Measurements from ENCODE around the gene PCIF1.

Gene PCIF1

GRCh38 chr20:45959126-45959525 lies 24.6 kb downstream of the PCIF1 start:
- no peak for TF ChIP-seq CTCF (conservative IDR thresholded peaks at IDR 0.05; ENCODE audit: low read depth)
- DNase-seq (ENCODE audit: low spot score), result no peak
- peak overlapping the region; percentile 18 for H3K27ac ChIP-seq
- POLR2A ChIA-PET (ENCODE audit: low non-redundant PET), result interaction anchor here (0.5 to 0.7 kb wide), 2 partner anchors 11 to 12 kb away, joined by 3 to 12 read pairs; no protein-coding TSS in a partner anchor
- CTCF ChIA-PET, result interaction anchor here (0.8 to 2.3 kb wide), 2 partner anchors 10 to 15 kb away, joined by 3 to 14 read pairs; no protein-coding TSS in a partner anchor

GRCh38 chr20:45959956-45960630 lies 25.6 kb downstream of the PCIF1 start:
- no peak for TF ChIP-seq CTCF (conservative IDR thresholded peaks at IDR 0.05; ENCODE audit: low read depth)
- CTCF ChIA-PET, result interaction anchor here (0.8 to 2.5 kb wide), 3 partner anchors 10 to 54 kb away, joined by 3 to 15 read pairs (median 9); no protein-coding TSS in a partner anchor
- peak overlapping the region; percentile 18 for H3K27ac ChIP-seq
- DNase-seq (ENCODE audit: low spot score), result no peak
- POLR2A ChIA-PET (ENCODE audit: low non-redundant PET), result no interaction called here

- CTCF ChIA-PET, result interaction anchor here (0.6 to 2.5 kb wide), 10 partner anchors 8 to 167 kb away, joined by 3 to 21 read pairs (median 4); partner anchors contain the start of gene PCIF1
- POLR2A ChIA-PET (ENCODE audit: low non-redundant PET), result interaction anchor here (0.9 to 1.3 kb wide), 2 partner anchors 16 to 29 kb away, joined by 3 to 5 read pairs; no protein-coding TSS in a partner anchor
- no peak for TF ChIP-seq CTCF (conservative IDR thresholded peaks at IDR 0.05; ENCODE audit: low read depth)
- H3K27ac ChIP-seq, result 0 out of 2 replicates have a peak overlapping the region, but pooled peaks have one; percentile 2
- DNase-seq (ENCODE audit: low spot score), result no peak
These were observed 27.7 kb downstream of the PCIF1 start for GRCh38 chr20:45962031-45962755.

GRCh38 chr20:45963059-45964005 lies 28.8 kb downstream of the PCIF1 start:
- CTCF ChIA-PET, result interaction anchor here (0.5 to 2.2 kb wide), 9 partner anchors 15 to 460 kb away, joined by 3 to 21 read pairs (median 4); partner anchors contain the start of gene PCIF1
- H3K27ac ChIP-seq, result peak overlapping the region; percentile 5
- TF ChIP-seq CTCF (conservative IDR thresholded peaks at IDR 0.05; ENCODE audit: low read depth), result peak; percentile 59
- no peak for DNase-seq (ENCODE audit: low spot score)
- POLR2A ChIA-PET (ENCODE audit: low non-redundant PET), result interaction anchor here (0.9 kb wide), 1 partner anchor 30 kb away, joined by 3 read pairs; no protein-coding TSS in a partner anchor

GRCh38 chr20:45964006-45964400 lies 29.5 kb downstream of the PCIF1 start:
- peak overlapping the region; percentile 5 for H3K27ac ChIP-seq
- no peak for TF ChIP-seq CTCF (conservative IDR thresholded peaks at IDR 0.05; ENCODE audit: low read depth)
- POLR2A ChIA-PET (ENCODE audit: low non-redundant PET), result no interaction called here
- CTCF ChIA-PET, result interaction anchor here (0.5 to 2.2 kb wide), 3 partner anchors 20 to 459 kb away, joined by 3 to 21 read pairs (median 3); partner anchors contain the start of gene PCIF1
- DNase-seq (ENCODE audit: low spot score), result no peak
